Ramos (cell line): ENCODE data around the gene TRNP1.
"Not testable (repeated sequence)": the region's sequence is repeated elsewhere in the genome, so short reads cannot be mapped to it uniquely, and the experiment has no call there.

Experiments used
- in situ Hi-C: fragments of 300-500 bp; cut with MboI; formaldehyde crosslinking; loops from one replicate; pipeline ENCODE4 v1.14.3; 2022; ENCODE audit warnings: low sequenced_read_pairs; ENCODE audit not compliant: unreplicated experiment

TRNP1 gene

GRCh38 chr1:26971590-26971989, 21.9 kb upstream of the TRNP1 start:
- in situ Hi-C loops, result no loop called here

GRCh38 chr1:26972390-26972789, 21.1 kb upstream of the TRNP1 start:
- in situ Hi-C loops, result no loop called here

- in situ Hi-C loops, result no loop called here
Observed at GRCh38 chr1:26972821-26973220, 20.7 kb upstream of the TRNP1 start.

GRCh38 chr1:26976621-26977510, 16.6 kb upstream of the TRNP1 start:
- in situ Hi-C loops, result no loop called here

GRCh38 chr1:26978901-26979300, 14.6 kb upstream of the TRNP1 start:
- in situ Hi-C loops, result no loop called here

- in situ Hi-C loops, result no loop called here
Observed at GRCh38 chr1:26981146-26981846, 12.2 kb upstream of the TRNP1 start.

- in situ Hi-C loops, result no loop called here
Observed at GRCh38 chr1:26983863-26984262, 9.6 kb upstream of the TRNP1 start.

GRCh38 chr1:26984291-26984690, 9.2 kb upstream of the TRNP1 start:
- in situ Hi-C loops, result no loop called here

GRCh38 chr1:26986658-26987057, 6.8 kb upstream of the TRNP1 start:
- in situ Hi-C loops, result no loop called here

- in situ Hi-C loops, result not testable (repeated sequence)
Observed at GRCh38 chr1:26989403-26990109, 3.9 kb upstream of the TRNP1 start.

- in situ Hi-C loops, result no loop called here
Observed at GRCh38 chr1:26991310-26992116, 2.0 kb upstream of the TRNP1 start.

GRCh38 chr1:26994020-26994786, 711 bp downstream of the TRNP1 start:
- in situ Hi-C loops, result no loop called here

- in situ Hi-C loops, result no loop called here
Observed at GRCh38 chr1:26994787-26995517, 1.5 kb downstream of the TRNP1 start.

GRCh38 chr1:26996024-26996423, 2.5 kb downstream of the TRNP1 start:
- in situ Hi-C loops, result no loop called here

- in situ Hi-C loops, result no loop called here
Observed at GRCh38 chr1:26996665-26997064, 3.2 kb downstream of the TRNP1 start.

- in situ Hi-C loops, result no loop called here
Observed at GRCh38 chr1:26998429-26999300, 5.2 kb downstream of the TRNP1 start.

- in situ Hi-C loops, result no loop called here
Observed at GRCh38 chr1:26999440-26999987, 6.0 kb downstream of the TRNP1 start.
